OCI-LY7 (cell line): ENCODE data around the gene NOX3. TPM values are rescaled to one million over a fixed set of nuclear protein-coding genes. Genes with fewer than 3 reads are reported as not detected.

ENCODE experiments used
- BruUV-seq: library from RNA; stranded (reverse); fragments of 400-500 nt; replicated peaks from 2 replicates; lab custom pipeline; 2021; lab: Mats Ljungman, UMichigan
- CTCF ChIA-PET: fragments of 300-600 bp; sonication (Branson Sonifier 250); formaldehyde crosslinking; loops from one replicate; lab custom pipeline; 2022; ENCODE audit warnings: antibody characterized with exemption; ENCODE audit not compliant: unreplicated experiment; lab: Charles Lee
- POLR2A ChIA-PET: fragments of 300-600 bp; sonication (Branson Sonifier 250); formaldehyde crosslinking; loops from one replicate; lab custom pipeline; 2022; ENCODE audit warnings: antibody characterized with exemption; lab: Charles Lee
- DNase-seq: peaks from one replicate; pipeline ENCODE4 v3.0.0-alpha.2; 2015; ENCODE audit warnings: low spot score
- H2AFZ ChIP-seq: fragments of 200-600 bp; sonication (generic), shearing (Covaris generic); 2 replicates; pipeline ENCODE4 v1.6.1; 2014; ENCODE audit warnings: mild to moderate bottlenecking, antibody characterized with exemption, low read length, moderate library complexity
- H3K27ac ChIP-seq: fragments of 200-600 bp; sonication (generic); 2 replicates; pipeline ENCODE4 v1.5.1; 2014; ENCODE audit warnings: mixed run types, low read depth, mild to moderate bottlenecking, moderate library complexity, low read length, inconsistent platforms; ENCODE audit not compliant: poor library complexity, severe bottlenecking
- H3K36me3 ChIP-seq: fragments of 200-600 bp; sonication (generic); 2 replicates; pipeline ENCODE4 v1.6.1; 2014; ENCODE audit warnings: mild to moderate bottlenecking, antibody characterized with exemption, low read length, moderate library complexity, mixed read lengths; ENCODE audit not compliant: insufficient read depth
- H3K4me1 ChIP-seq: fragments of 200-600 bp; sonication (generic); 2 replicates; pipeline ENCODE4 v1.5.1; 2014; ENCODE audit warnings: mild to moderate bottlenecking, low read length; ENCODE audit not compliant: insufficient read depth, poor library complexity, severe bottlenecking
- H3K4me2 ChIP-seq: fragments of 200-600 bp; sonication (generic); 2 replicates; pipeline ENCODE4 v1.6.1; 2014; ENCODE audit warnings: mild to moderate bottlenecking, low read length
- H3K4me3 ChIP-seq: fragments of 200-600 bp; sonication (generic); 2 replicates; pipeline ENCODE4 v1.5.1; 2014; ENCODE audit warnings: mild to moderate bottlenecking, low read depth, low read length; ENCODE audit not compliant: poor library complexity, severe bottlenecking
- H3K79me2 ChIP-seq: fragments of 200-600 bp; sonication (generic); 2 replicates; pipeline ENCODE4 v1.6.1; 2016; ENCODE audit warnings: low read depth, mild to moderate bottlenecking, low read length, moderate library complexity, mixed read lengths; ENCODE audit not compliant: insufficient read depth
- H3K9me2 ChIP-seq: fragments of 200-600 bp; sonication (generic); 2 replicates; pipeline ENCODE4 v1.6.1; 2016; ENCODE audit warnings: mild to moderate bottlenecking, low read length, mixed read lengths; ENCODE audit not compliant: insufficient read depth
- H3K9me3 ChIP-seq: fragments of 200-600 bp; sonication (generic); 2 replicates; pipeline ENCODE4 v1.6.1; 2014; ENCODE audit warnings: mild to moderate bottlenecking, mixed run types, low read length, mixed read lengths
- H4K20me1 ChIP-seq: fragments of 200-600 bp; sonication (generic); 2 replicates; pipeline ENCODE4 v1.6.1; 2014; ENCODE audit warnings: mild to moderate bottlenecking, antibody characterized with exemption, low read length, moderate library complexity, mixed read lengths; ENCODE audit not compliant: insufficient read depth
- EZH2phosphoT487 ChIP-seq: fragments of 200-600 bp; sonication (generic); IDR thresholded peaks from 2 replicates; pipeline ENCODE4 v1.6.1; 2018; ENCODE audit warnings: low read depth, borderline replicate concordance, mild to moderate bottlenecking, mixed run types, antibody characterized with exemption, low read length, moderate library complexity, mixed read lengths
- intact Hi-C: fragments of 100-400 bp; cut with micrococcal nuclease; formaldehyde crosslinking; loops from one replicate; pipeline ENCODE4 v1.10.0; 2022; ENCODE audit not compliant: unreplicated experiment
- total RNA-seq, 2 experiments: library from RNA; depleted of rRNA in 1 of 2; stranded (reverse); fragments of >200 nt in 1 of 2; shearing (Covaris generic) in 1 of 2; gene quantifications; 2 replicates each; pipeline ENCODE4 v1.2.3, GENCODE V29; 2014 to 2022
- TF ChIP-seq, protein P1 (sequence below): fragments of 200-600 bp; sonication (generic); conservative IDR thresholded peaks from 2 replicates; pipeline ENCODE4 v1.5.1; 2014; ENCODE audit warnings: mild to moderate bottlenecking, antibody characterized with exemption, low read length, moderate library complexity, mixed read lengths

The NOX3 gene
- total RNA-seq, 2 experiments from 2014 or later = 0.22 TPM; not detected in 1

GRCh38 chr6:155384321-155384952 is 71.2 kb downstream of the NOX3 start:
- Histone ChIP-seq H3K4me2 (no peak overlapping the region), H3K79me2 (no peaks in the 10 kb centered on the region), H4K20me1 (no peaks in the 10 kb centered on the region), H3K9me2 (no peaks in the 10 kb centered on the region), H3K27ac (no peak overlapping the region), H3K9me3 (no peaks in the 10 kb centered on the region), H3K4me1 (no peaks in the 10 kb centered on the region), H3K4me3 (no peak overlapping the region), H3K36me3 (no peaks in the 10 kb centered on the region), H2AFZ (no peak overlapping the region)
- no TSS peak for BruUV-seq
- ChIA-PET POLR2A (interaction anchor here (0.6 kb wide), 1 partner anchor 151 kb away, joined by 3 read pairs; no protein-coding TSS in a partner anchor), CTCF (no interaction called here)
- TF ChIP-seq, protein P1, sequence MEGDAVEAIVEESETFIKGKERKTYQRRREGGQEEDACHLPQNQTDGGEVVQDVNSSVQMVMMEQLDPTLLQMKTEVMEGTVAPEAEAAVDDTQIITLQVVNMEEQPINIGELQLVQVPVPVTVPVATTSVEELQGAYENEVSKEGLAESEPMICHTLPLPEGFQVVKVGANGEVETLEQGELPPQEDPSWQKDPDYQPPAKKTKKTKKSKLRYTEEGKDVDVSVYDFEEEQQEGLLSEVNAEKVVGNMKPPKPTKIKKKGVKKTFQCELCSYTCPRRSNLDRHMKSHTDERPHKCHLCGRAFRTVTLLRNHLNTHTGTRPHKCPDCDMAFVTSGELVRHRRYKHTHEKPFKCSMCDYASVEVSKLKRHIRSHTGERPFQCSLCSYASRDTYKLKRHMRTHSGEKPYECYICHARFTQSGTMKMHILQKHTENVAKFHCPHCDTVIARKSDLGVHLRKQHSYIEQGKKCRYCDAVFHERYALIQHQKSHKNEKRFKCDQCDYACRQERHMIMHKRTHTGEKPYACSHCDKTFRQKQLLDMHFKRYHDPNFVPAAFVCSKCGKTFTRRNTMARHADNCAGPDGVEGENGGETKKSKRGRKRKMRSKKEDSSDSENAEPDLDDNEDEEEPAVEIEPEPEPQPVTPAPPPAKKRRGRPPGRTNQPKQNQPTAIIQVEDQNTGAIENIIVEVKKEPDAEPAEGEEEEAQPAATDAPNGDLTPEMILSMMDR = no peak
- TF ChIP-seq EZH2phosphoT487 = no peak
- intact Hi-C loops = no loop called here
- no peak for DNase-seq

DNA sequence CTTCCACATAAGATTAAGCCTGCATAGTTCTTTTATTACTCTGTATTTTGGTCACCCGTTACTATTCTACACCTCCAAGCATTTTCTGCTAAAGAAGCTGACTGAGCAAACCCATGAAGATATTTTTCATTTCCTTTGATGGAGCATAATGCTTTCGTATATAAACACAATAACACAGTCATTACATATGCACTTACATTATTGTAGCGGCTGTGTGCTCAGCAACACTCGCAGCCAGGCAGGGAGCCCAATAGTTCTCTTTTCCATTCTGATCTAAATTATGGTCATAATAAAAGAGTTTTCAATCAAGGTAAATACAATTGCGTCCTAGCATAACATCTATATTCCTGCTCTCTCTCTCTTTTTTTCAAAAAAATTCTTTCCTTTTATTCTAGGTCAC is 71.7 kb downstream of the NOX3 start:
- H3K27ac ChIP-seq = no peak overlapping the region
- no peaks in the 10 kb centered on the region for H3K36me3 ChIP-seq
- TF ChIP-seq EZH2phosphoT487 = no peak
- TF ChIP-seq, protein P1 = no peak
- no peak overlapping the region for H3K4me3 ChIP-seq
- no peak for DNase-seq
- BruUV-seq = no TSS peak
- CTCF ChIA-PET = no interaction called here
- no peaks in the 10 kb centered on the region for H3K9me3 ChIP-seq
- no peaks in the 10 kb centered on the region for H3K79me2 ChIP-seq
- H2AFZ ChIP-seq = no peak overlapping the region
- POLR2A ChIA-PET = interaction anchor here (0.6 kb wide), 1 partner anchor 150 kb away, joined by 3 read pairs; no protein-coding TSS in a partner anchor
- H3K4me2 ChIP-seq = no peak overlapping the region
- no peaks in the 10 kb centered on the region for H3K9me2 ChIP-seq
- H3K4me1 ChIP-seq = no peaks in the 10 kb centered on the region
- intact Hi-C loops = no loop called here
- H4K20me1 ChIP-seq = no peaks in the 10 kb centered on the region

DNA sequence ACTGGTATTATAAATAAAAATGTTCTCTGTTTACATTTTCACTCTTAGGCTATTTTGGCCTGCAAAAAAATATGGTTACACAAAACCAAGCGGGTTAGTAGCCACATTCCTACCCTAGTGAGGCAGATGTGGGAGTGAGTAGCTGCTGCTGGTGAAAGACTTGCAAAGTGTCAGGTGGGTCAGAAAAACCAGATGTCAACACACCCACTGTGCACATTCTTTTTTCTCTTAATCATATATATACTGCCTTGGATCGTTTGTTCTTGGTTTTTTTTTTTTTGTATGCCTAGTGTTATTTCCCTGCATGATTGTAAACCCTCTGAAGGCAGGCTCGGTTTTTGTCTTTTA is 73.3 kb downstream of the NOX3 start:
- no TSS peak for BruUV-seq
- Histone ChIP-seq H3K9me3 (no peaks in the 10 kb centered on the region), H3K4me1 (no peaks in the 10 kb centered on the region), H4K20me1 (no peaks in the 10 kb centered on the region), H2AFZ (no peak overlapping the region), H3K4me2 (no peak overlapping the region), H3K9me2 (no peaks in the 10 kb centered on the region), H3K27ac (no peak overlapping the region), H3K36me3 (no peaks in the 10 kb centered on the region), H3K4me3 (no peak overlapping the region), H3K79me2 (no peaks in the 10 kb centered on the region)
- no peak for DNase-seq
- TF ChIP-seq, protein P1 = no peak
- no peak for TF ChIP-seq EZH2phosphoT487
- intact Hi-C loops = no loop called here
- ChIA-PET POLR2A (interaction anchor here (0.7 to 1.2 kb wide), 2 partner anchors 52 to 1973 kb away, joined by 5 read pairs; no protein-coding TSS in a partner anchor), CTCF (no interaction called here)
